ENCODE data around the gene TMOD3.
"Not testable (repeated sequence)": the region's sequence is repeated elsewhere in the genome, so short reads cannot be mapped to it uniquely, and the experiment has no call there.

The TMOD3 gene

GRCh38 chr15:51883271-51883837, 53.9 kb downstream of the TMOD3 start:
- TF ChIP-seq CTCF (IDR thresholded peaks at IDR 0.05; ENCODE audit: low read depth, low read length), result no peak
- no peak for TF ChIP-seq EZH2phosphoT487 (IDR thresholded peaks at IDR 0.05; ENCODE audit: low read depth)
- no peaks in the 10 kb centered on the region for H3K9me3 ChIP-seq (ENCODE audit: insufficient read depth, low read length)
- no peaks in the 10 kb centered on the region for H3K79me2 ChIP-seq (ENCODE audit: low read length)
- H3K27me3 ChIP-seq (ENCODE audit: low read depth, low read length), result no peaks in the 10 kb centered on the region
- no peak overlapping the region for H2AFZ ChIP-seq (ENCODE audit: low read depth, low read length)
- H3K4me3 ChIP-seq (ENCODE audit: low read length), result no peak overlapping the region
- H3K36me3 ChIP-seq (replicated peaks; ENCODE audit: low read depth, low read length), result peaks cover 6% of the 10 kb centered on the region
- H3K27ac ChIP-seq (ENCODE audit: low read length), result no peak overlapping the region
- H3K4me1 ChIP-seq (ENCODE audit: low read length), result peaks cover 12% of the 10 kb centered on the region
- H4K20me1 ChIP-seq (ENCODE audit: insufficient read depth, low read length), result no peaks in the 10 kb centered on the region
- H3K4me2 ChIP-seq (ENCODE audit: low read length), result no peak overlapping the region
- H3K9ac ChIP-seq (ENCODE audit: low read length), result no peak overlapping the region

GRCh38 chr15:51884041-51884440, 54.6 kb downstream of the TMOD3 start:
- Histone ChIP-seq H3K4me1 (ENCODE audit: low read length) (peaks cover 12% of the 10 kb centered on the region), H3K79me2 (ENCODE audit: low read length) (no peaks in the 10 kb centered on the region), H3K4me3 (ENCODE audit: low read length) (no peak overlapping the region), H3K4me2 (ENCODE audit: low read length) (no peak overlapping the region), H3K27me3 (ENCODE audit: low read depth, low read length) (no peaks in the 10 kb centered on the region), H4K20me1 (ENCODE audit: insufficient read depth, low read length) (no peaks in the 10 kb centered on the region), H3K36me3 (replicated peaks; ENCODE audit: low read depth, low read length) (peaks cover 6% of the 10 kb centered on the region), H2AFZ (ENCODE audit: low read depth, low read length) (no peak overlapping the region), H3K9ac (ENCODE audit: low read length) (no peak overlapping the region), H3K9me3 (ENCODE audit: insufficient read depth, low read length) (no peaks in the 10 kb centered on the region), H3K27ac (ENCODE audit: low read length) (no peak overlapping the region)
- TF ChIP-seq CTCF (IDR thresholded peaks at IDR 0.05; ENCODE audit: low read depth, low read length) (no peak), EZH2phosphoT487 (IDR thresholded peaks at IDR 0.05; ENCODE audit: low read depth) (no peak)

GRCh38 chr15:51884517-51885236, 55.2 kb downstream of the TMOD3 start:
- Histone ChIP-seq H3K27me3 (ENCODE audit: low read depth, low read length) (no peaks in the 10 kb centered on the region), H3K4me3 (ENCODE audit: low read length) (no peak overlapping the region), H3K27ac (ENCODE audit: low read length) (no peak overlapping the region), H3K4me2 (ENCODE audit: low read length) (no peak overlapping the region), H3K79me2 (ENCODE audit: low read length) (no peaks in the 10 kb centered on the region), H3K9me3 (ENCODE audit: insufficient read depth, low read length) (no peaks in the 10 kb centered on the region), H3K36me3 (replicated peaks; ENCODE audit: low read depth, low read length) (peaks cover 6% of the 10 kb centered on the region), H3K4me1 (ENCODE audit: low read length) (peaks cover 12% of the 10 kb centered on the region), H3K9ac (ENCODE audit: low read length) (no peak overlapping the region), H2AFZ (ENCODE audit: low read depth, low read length) (no peak overlapping the region), H4K20me1 (ENCODE audit: insufficient read depth, low read length) (no peaks in the 10 kb centered on the region)
- TF ChIP-seq EZH2phosphoT487 (IDR thresholded peaks at IDR 0.05; ENCODE audit: low read depth), result no peak
- no peak for TF ChIP-seq CTCF (IDR thresholded peaks at IDR 0.05; ENCODE audit: low read depth, low read length)

- H3K9me3 ChIP-seq (ENCODE audit: insufficient read depth, low read length); H3K9ac ChIP-seq (ENCODE audit: low read length); H2AFZ ChIP-seq (ENCODE audit: low read depth, low read length); H3K27ac ChIP-seq (ENCODE audit: low read length); H3K4me3 ChIP-seq (ENCODE audit: low read length); H3K36me3 ChIP-seq (replicated peaks; ENCODE audit: low read depth, low read length); H3K27me3 ChIP-seq (ENCODE audit: low read depth, low read length); H4K20me1 ChIP-seq (ENCODE audit: insufficient read depth, low read length); H3K4me2 ChIP-seq (ENCODE audit: low read length); H3K79me2 ChIP-seq (ENCODE audit: low read length): not testable (repeated sequence)
- peaks cover 12% of the 10 kb centered on the region for H3K4me1 ChIP-seq (ENCODE audit: low read length)
Observed at GRCh38 chr15:51885758-51886157, 56.3 kb downstream of the TMOD3 start.
